ENCODE data around the gene PTCSC3.
"Not testable (repeated sequence)": the region's sequence is repeated elsewhere in the genome, so short reads cannot be mapped to it uniquely, and the experiment has no call there.

PTCSC3 gene

GRCh38 chr14:36173161-36173560 is 3.4 kb downstream of the PTCSC3 start:
- no peak for DNase-seq (ENCODE audit: low spot score)

GRCh38 chr14:36171607-36172006 is 4.9 kb downstream of the PTCSC3 start:
- no peak for DNase-seq (ENCODE audit: low spot score)

DNA sequence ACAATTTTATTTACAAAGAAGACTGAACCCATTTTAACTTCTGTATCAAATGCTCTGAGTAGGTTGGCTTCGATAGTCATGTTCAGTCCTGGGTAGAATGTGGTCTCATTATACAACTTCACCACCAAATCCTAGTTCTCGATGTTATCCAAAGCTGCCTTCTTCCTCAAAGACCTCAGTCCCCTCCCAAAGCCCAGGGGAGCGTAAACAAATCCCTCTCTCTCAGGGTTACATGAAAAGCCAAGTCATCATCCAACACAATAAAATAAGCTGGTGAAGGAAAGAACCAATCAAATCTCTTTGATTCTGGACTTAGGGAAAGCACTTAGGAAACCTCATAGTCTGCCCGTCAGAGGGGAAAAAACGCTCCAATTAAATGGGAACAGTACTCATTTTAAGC is 9.1 kb downstream of the PTCSC3 start:
- no peak for DNase-seq (ENCODE audit: low spot score)

DNA sequence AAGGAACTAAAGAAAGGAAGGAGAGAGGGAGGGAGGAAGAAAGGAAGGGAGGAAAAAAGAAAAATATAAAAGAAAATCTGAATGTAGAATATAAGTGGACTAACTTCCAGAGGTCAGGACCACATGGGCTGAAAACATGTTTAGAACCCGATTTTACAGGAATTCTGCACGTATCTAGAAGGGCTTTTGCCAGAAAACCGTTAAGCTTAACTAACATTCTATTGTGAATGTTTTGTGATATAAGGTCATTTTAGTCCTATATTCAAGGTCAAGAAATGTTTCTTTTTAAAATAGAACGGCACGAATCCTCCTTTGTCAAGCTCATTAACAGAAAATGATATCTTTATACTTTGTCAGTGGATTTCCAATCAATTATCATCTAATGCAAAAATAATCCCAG is 13.1 kb downstream of the PTCSC3 start:
- no peak for DNase-seq (ENCODE audit: low spot score)

GRCh38 chr14:36162267-36162666 is 14.3 kb downstream of the PTCSC3 start:
- DNase-seq (ENCODE audit: low spot score), result no peak

- DNase-seq (ENCODE audit: low spot score), result no peak
These were observed 14.7 kb downstream of the PTCSC3 start for GRCh38 chr14:36161776-36162175.

GRCh38 chr14:36151335-36151734 is 25.2 kb downstream of the PTCSC3 start:
- DNase-seq (ENCODE audit: low spot score), result no peak

- no peak for DNase-seq (ENCODE audit: low spot score)
These were observed 42.5 kb downstream of the PTCSC3 start for GRCh38 chr14:36134038-36134437.

- DNase-seq (ENCODE audit: low spot score), result no peak
These were observed 43.7 kb downstream of the PTCSC3 start for GRCh38 chr14:36132826-36133225.

- DNase-seq (ENCODE audit: low spot score), result no peak
These were observed 46.3 kb downstream of the PTCSC3 start for GRCh38 chr14:36130186-36130585.

GRCh38 chr14:36129181-36129580 is 47.3 kb downstream of the PTCSC3 start:
- DNase-seq (ENCODE audit: low spot score), result no peak

- no peak for DNase-seq (ENCODE audit: low spot score)
These were observed 63.2 kb downstream of the PTCSC3 start for GRCh38 chr14:36113341-36113740.

GRCh38 chr14:36111822-36112583 is 64.5 kb downstream of the PTCSC3 start:
- no peak for DNase-seq (ENCODE audit: low spot score)

- DNase-seq (ENCODE audit: low spot score), result peak; percentile 16
These were observed 71.1 kb downstream of the PTCSC3 start for GRCh38 chr14:36105401-36105800.

DNA sequence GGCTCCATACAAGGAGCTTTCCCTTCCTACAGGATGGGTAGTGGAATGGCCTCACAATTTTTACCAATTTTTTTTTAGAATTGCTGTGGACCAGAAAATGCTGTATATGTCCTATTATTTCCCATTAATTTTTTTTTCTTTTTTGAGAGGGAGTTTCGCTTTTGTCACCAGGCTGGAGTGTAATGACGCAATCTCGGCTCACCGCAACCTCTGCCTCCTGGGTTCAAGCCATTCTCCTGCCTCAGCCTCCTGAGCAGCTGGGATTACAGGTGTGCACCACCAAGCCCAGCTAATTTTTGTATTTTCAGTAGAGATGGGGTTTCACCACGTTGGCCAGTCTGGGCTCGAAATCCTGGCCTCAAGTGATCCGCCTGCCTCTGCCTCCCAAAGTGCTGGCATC is 72.3 kb downstream of the PTCSC3 start:
- DNase-seq (ENCODE audit: low spot score), result not testable (repeated sequence)

- DNase-seq (ENCODE audit: low spot score), result no peak
These were observed 76.9 kb downstream of the PTCSC3 start for GRCh38 chr14:36099619-36100018.

DNA sequence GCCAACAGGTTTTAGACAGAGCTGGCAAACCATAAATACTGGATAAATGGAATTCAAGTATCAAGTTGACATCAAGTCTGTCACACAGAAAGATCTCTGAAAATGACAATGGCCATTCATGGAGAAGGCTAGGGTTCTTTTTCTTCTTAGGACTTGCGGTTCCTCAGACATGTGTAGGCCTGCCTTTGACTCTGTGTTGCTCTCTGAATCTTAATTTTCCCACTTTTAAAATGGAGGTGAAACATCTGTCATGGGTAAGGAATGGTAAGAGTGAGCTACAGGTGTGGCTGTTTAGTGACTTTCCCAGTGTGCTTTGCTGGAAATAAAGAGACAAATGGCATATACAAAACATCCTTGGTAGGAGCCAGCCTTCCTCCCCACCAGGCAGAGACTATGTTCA is 79.2 kb downstream of the PTCSC3 start:
- no peak for DNase-seq (ENCODE audit: low spot score)

- DNase-seq (ENCODE audit: low spot score), result no peak
These were observed 80.4 kb downstream of the PTCSC3 start for GRCh38 chr14:36096090-36096489.

GRCh38 chr14:36094963-36095362 is 81.6 kb downstream of the PTCSC3 start:
- no peak for DNase-seq (ENCODE audit: low spot score)

DNA sequence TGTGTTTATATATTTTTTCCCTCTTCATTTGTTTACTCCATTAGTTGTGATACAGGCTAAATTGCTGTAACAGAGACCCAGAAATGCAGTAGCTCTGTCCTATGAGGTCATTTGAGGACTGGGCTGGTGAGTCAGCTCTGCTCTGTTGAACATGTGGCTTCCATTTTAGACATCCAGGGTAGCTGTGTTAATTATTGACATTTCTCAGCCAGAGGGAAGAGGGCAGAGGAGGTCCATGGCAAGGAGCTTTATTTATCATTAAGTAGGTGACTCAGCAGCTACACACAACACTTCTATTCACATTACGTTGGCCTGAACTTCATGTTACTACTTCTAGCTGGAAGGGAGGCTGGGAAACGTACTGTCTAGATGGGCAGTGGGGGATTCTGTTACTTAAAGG is 85.4 kb downstream of the PTCSC3 start:
- DNase-seq (ENCODE audit: low spot score), result peak; percentile 87

DNA sequence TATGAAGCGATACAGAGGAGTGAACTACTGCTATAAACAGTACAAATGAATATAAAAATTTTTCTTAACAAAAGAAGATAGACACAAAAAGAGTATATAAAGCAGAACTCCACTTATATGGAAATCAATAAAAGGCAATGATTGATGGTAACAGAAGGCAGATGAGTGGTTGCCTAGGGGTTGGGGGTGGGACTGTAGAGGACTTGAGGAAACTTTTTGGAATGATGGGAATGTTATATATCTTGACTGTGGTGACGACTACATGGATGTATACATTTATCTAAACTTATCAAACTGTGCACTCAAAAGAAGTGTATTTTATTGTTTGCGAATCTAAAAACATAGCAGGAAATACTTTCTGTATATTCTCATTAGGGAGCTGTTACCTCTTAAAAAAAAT is 89.1 kb downstream of the PTCSC3 start:
- DNase-seq (ENCODE audit: low spot score), result no peak

GRCh38 chr14:36086629-36087395 is 89.7 kb downstream of the PTCSC3 start:
- DNase-seq (ENCODE audit: low spot score), result no peak

GRCh38 chr14:36085861-36086260 is 90.7 kb downstream of the PTCSC3 start:
- DNase-seq (ENCODE audit: low spot score), result no peak
